ENCODE data around the gene PHF19. TPM values are rescaled to one million over a fixed set of nuclear protein-coding genes. Genes with fewer than 3 reads are reported as not detected.

Gene PHF19
- total RNA-seq, 1 donor from 2014 or later = 24.4 TPM

GRCh38 chr9:120874226-120875194 is 2.5 kb downstream of the PHF19 start:
- intact Hi-C loops (cut with DNase I) = no loop called here
- no peak overlapping the region for H3K27ac ChIP-seq
- H3K9me3 ChIP-seq = no peaks in the 10 kb centered on the region
- no peak for ATAC-seq
- peaks cover 14% of the 10 kb centered on the region for H3K4me1 ChIP-seq
- H3K36me3 ChIP-seq = peaks cover 12% of the 10 kb centered on the region
- DNase-seq = no peak
- no peaks in the 10 kb centered on the region for H3K27me3 ChIP-seq (ENCODE audit: low read depth)
- no peak overlapping the region for H3K4me3 ChIP-seq
- TF ChIP-seq, protein P1, sequence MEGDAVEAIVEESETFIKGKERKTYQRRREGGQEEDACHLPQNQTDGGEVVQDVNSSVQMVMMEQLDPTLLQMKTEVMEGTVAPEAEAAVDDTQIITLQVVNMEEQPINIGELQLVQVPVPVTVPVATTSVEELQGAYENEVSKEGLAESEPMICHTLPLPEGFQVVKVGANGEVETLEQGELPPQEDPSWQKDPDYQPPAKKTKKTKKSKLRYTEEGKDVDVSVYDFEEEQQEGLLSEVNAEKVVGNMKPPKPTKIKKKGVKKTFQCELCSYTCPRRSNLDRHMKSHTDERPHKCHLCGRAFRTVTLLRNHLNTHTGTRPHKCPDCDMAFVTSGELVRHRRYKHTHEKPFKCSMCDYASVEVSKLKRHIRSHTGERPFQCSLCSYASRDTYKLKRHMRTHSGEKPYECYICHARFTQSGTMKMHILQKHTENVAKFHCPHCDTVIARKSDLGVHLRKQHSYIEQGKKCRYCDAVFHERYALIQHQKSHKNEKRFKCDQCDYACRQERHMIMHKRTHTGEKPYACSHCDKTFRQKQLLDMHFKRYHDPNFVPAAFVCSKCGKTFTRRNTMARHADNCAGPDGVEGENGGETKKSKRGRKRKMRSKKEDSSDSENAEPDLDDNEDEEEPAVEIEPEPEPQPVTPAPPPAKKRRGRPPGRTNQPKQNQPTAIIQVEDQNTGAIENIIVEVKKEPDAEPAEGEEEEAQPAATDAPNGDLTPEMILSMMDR (IDR thresholded peaks at IDR 0.05) = no peak

- intact Hi-C loops (cut with DNase I) = no loop called here
- ATAC-seq = no peak
These were observed 3.5 kb downstream of the PHF19 start for GRCh38 chr9:120873512-120873911.

GRCh38 chr9:120872791-120873502 is 4.0 kb downstream of the PHF19 start:
- Histone ChIP-seq H3K27ac (no peak overlapping the region), H3K27me3 (ENCODE audit: low read depth) (no peaks in the 10 kb centered on the region), H3K4me3 (no peak overlapping the region), H3K36me3 (peaks cover 12% of the 10 kb centered on the region), H3K9me3 (no peaks in the 10 kb centered on the region), H3K4me1 (peaks cover 25% of the 10 kb centered on the region)
- intact Hi-C loops (cut with DNase I) = no loop called here
- TF ChIP-seq, protein P1 (IDR thresholded peaks at IDR 0.05) = no peak
- ATAC-seq = no peak
- DNase-seq = no peak

More at GRCh38 chr9:120873512-120873911, 3.5 kb downstream of the PHF19 start:
- Histone ChIP-seq H3K4me3 (no peak overlapping the region), H3K36me3 (peaks cover 12% of the 10 kb centered on the region), H3K4me1 (peaks cover 20% of the 10 kb centered on the region), H3K27ac (no peak overlapping the region), H3K27me3 (ENCODE audit: low read depth) (no peaks in the 10 kb centered on the region), H3K9me3 (no peaks in the 10 kb centered on the region)
- no peak for DNase-seq
- TF ChIP-seq, protein P1 (IDR thresholded peaks at IDR 0.05) = no peak

GRCh38 chr9:120870206-120870605 is 6.8 kb downstream of the PHF19 start:
- Histone ChIP-seq H3K4me3 (no peak overlapping the region), H3K27ac (no peak overlapping the region), H3K4me1 (peaks cover 16% of the 10 kb centered on the region), H3K9me3 (no peaks in the 10 kb centered on the region), H3K27me3 (ENCODE audit: low read depth) (no peaks in the 10 kb centered on the region), H3K36me3 (peaks cover 35% of the 10 kb centered on the region)
- TF ChIP-seq, protein P1 (IDR thresholded peaks at IDR 0.05) = no peak
- DNase-seq = no peak
- no peak for ATAC-seq
- intact Hi-C loops (cut with DNase I) = no loop called here

- intact Hi-C loops (cut with DNase I) = no loop called here
- TF ChIP-seq, protein P1 (IDR thresholded peaks at IDR 0.05) = no peak
- H3K27me3 ChIP-seq (ENCODE audit: low read depth) = no peaks in the 10 kb centered on the region
- H3K4me1 ChIP-seq = peaks cover 16% of the 10 kb centered on the region
- peaks cover 39% of the 10 kb centered on the region for H3K36me3 ChIP-seq
- peak overlapping the region; percentile 86 for H3K27ac ChIP-seq
- no peak overlapping the region for H3K4me3 ChIP-seq
- no peaks in the 10 kb centered on the region for H3K9me3 ChIP-seq
- ATAC-seq (no peak), DNase-seq (peak; percentile 51)
These were observed 7.3 kb downstream of the PHF19 start for GRCh38 chr9:120869726-120870125.
